22Rv1 (cell line): ENCODE results near the gene DDIT4.

Source experiments
- CTCF ChIP-seq: fragments of 450-650 bp; IDR thresholded peaks from 2 replicates; pipeline ENCODE4 v1.5.1; 2017; ENCODE audit warnings: mild to moderate bottlenecking
- ZFX ChIP-seq: fragments of 450-650 bp; IDR thresholded peaks from 2 replicates; pipeline ENCODE4 v1.6.1; 2017; ENCODE audit warnings: antibody characterized with exemption, borderline replicate concordance

- no peak for TF ChIP-seq CTCF
- no peak for TF ChIP-seq ZFX
Measured at GRCh38 chr10:72267381-72267780, 6.3 kb upstream of the DDIT4 start.
